NCI-H1417 treated with DMSO at 0.1 percent for 48 hours (cell line): ENCODE measurements around the gene MAPK1.
"Not testable (repeated sequence)": the region's sequence is repeated elsewhere in the genome, so short reads cannot be mapped to it uniquely, and the experiment has no call there.

Experiments used
- DNase-seq: peaks from one replicate; lab custom pipeline; 2025; lab: John Stamatoyannopoulos, UW

Gene MAPK1

GRCh38 chr22:21818487-21819182 lies 48.8 kb downstream of the MAPK1 start:
- no peak for DNase-seq

GRCh38 chr22:21817497-21817853 lies 50.0 kb downstream of the MAPK1 start:
- DNase-seq: not testable (repeated sequence)

GRCh38 chr22:21816787-21817496 lies 50.5 kb downstream of the MAPK1 start:
- no peak for DNase-seq

- no peak for DNase-seq
Observed at GRCh38 chr22:21816472-21816786, 51.0 kb downstream of the MAPK1 start.

GRCh38 chr22:21815958-21816357 lies 51.5 kb downstream of the MAPK1 start:
- DNase-seq: no peak

GRCh38 chr22:21815357-21815756 lies 52.1 kb downstream of the MAPK1 start:
- DNase-seq: no peak

GRCh38 chr22:21811982-21812381 lies 55.5 kb downstream of the MAPK1 start:
- DNase-seq: no peak

GRCh38 chr22:21807544-21808529 lies 59.6 kb downstream of the MAPK1 start:
- DNase-seq: no peak

- not testable (repeated sequence) for DNase-seq
Observed at GRCh38 chr22:21805325-21805724, 62.1 kb downstream of the MAPK1 start.

GRCh38 chr22:21803811-21804249 lies 63.6 kb downstream of the MAPK1 start:
- no peak for DNase-seq

GRCh38 chr22:21802673-21803072 lies 64.8 kb downstream of the MAPK1 start:
- DNase-seq: no peak

- DNase-seq: no peak
Observed at GRCh38 chr22:21802056-21802455, 65.4 kb downstream of the MAPK1 start.

- not testable (repeated sequence) for DNase-seq
Observed at GRCh38 chr22:21801304-21801644, 66.2 kb downstream of the MAPK1 start.

- no peak for DNase-seq
Observed at GRCh38 chr22:21800552-21801303, 66.7 kb downstream of the MAPK1 start.

GRCh38 chr22:21797444-21798221 lies 69.8 kb downstream of the MAPK1 start:
- DNase-seq: no peak

- DNase-seq: no peak
Observed at GRCh38 chr22:21796863-21797262, 70.6 kb downstream of the MAPK1 start.

GRCh38 chr22:21796231-21796630 lies 71.2 kb downstream of the MAPK1 start:
- DNase-seq: no peak

- not testable (repeated sequence) for DNase-seq
Observed at GRCh38 chr22:21793716-21794115, 73.7 kb downstream of the MAPK1 start.

- no peak for DNase-seq
Observed at GRCh38 chr22:21791635-21792625, 75.5 kb downstream of the MAPK1 start.
